Effector memory CD8-positive, alpha-beta T cell (primary cell): ENCODE results near the gene ERAP2.
"Not testable (repeated sequence)": the region's sequence is repeated elsewhere in the genome, so short reads cannot be mapped to it uniquely, and the experiment has no call there.

ENCODE experiments used
- ATAC-seq: fragments of 150-1000 bp; cut with Tn5 transposase; replicated peaks from 2 replicates; pipeline ENCODE4 v1.10.0; 2021; ENCODE audit warnings: mild to moderate bottlenecking, moderate library complexity
- DNase-seq, 3 experiments: peaks; one replicate each; pipeline ENCODE4 v3.0.0; 2021
- H3K27ac Mint-ChIP-seq, 2 donors: one replicate each; pipeline ENCODE4 v1.8.0; 2022; ENCODE audit warnings: mild to moderate bottlenecking in 2 of 2, mixed read lengths in 2 of 2, moderate library complexity in 2 of 2
- H3K27me3 Mint-ChIP-seq, 2 donors: one replicate each; pipeline ENCODE4 v1.8.0; 2022; ENCODE audit warnings: mixed read lengths in 2 of 2
- H3K36me3 Mint-ChIP-seq: one replicate; pipeline ENCODE4 v1.8.0; 2022; ENCODE audit warnings: mild to moderate bottlenecking, moderate library complexity, mixed read lengths; ENCODE audit not compliant: insufficient read depth
- H3K4me1 Mint-ChIP-seq, 2 donors: one replicate each; pipeline ENCODE4 v1.8.0; 2022; ENCODE audit warnings: low read depth in 2 of 2, mixed read lengths in 2 of 2
- H3K4me3 Mint-ChIP-seq, 2 donors: one replicate each; pipeline ENCODE4 v1.8.0; 2022; ENCODE audit warnings: mild to moderate bottlenecking in 2 of 2, mixed read lengths in 2 of 2, moderate library complexity in 2 of 2
- H3K9me3 Mint-ChIP-seq, 2 donors: one replicate each; pipeline ENCODE4 v1.8.0; 2022; ENCODE audit warnings: mixed read lengths in 2 of 2
- total RNA-seq, 9 experiments: gene quantifications; one replicate each; lab custom pipeline; 2026; lab: John Stamatoyannopoulos, UW

The ERAP2 gene, protein sequence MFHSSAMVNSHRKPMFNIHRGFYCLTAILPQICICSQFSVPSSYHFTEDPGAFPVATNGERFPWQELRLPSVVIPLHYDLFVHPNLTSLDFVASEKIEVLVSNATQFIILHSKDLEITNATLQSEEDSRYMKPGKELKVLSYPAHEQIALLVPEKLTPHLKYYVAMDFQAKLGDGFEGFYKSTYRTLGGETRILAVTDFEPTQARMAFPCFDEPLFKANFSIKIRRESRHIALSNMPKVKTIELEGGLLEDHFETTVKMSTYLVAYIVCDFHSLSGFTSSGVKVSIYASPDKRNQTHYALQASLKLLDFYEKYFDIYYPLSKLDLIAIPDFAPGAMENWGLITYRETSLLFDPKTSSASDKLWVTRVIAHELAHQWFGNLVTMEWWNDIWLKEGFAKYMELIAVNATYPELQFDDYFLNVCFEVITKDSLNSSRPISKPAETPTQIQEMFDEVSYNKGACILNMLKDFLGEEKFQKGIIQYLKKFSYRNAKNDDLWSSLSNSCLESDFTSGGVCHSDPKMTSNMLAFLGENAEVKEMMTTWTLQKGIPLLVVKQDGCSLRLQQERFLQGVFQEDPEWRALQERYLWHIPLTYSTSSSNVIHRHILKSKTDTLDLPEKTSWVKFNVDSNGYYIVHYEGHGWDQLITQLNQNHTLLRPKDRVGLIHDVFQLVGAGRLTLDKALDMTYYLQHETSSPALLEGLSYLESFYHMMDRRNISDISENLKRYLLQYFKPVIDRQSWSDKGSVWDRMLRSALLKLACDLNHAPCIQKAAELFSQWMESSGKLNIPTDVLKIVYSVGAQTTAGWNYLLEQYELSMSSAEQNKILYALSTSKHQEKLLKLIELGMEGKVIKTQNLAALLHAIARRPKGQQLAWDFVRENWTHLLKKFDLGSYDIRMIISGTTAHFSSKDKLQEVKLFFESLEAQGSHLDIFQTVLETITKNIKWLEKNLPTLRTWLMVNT
- 28.2 to 351 (median 124) reads per million in 9 experiments for total RNA-seq

- H3K4me1 Mint-ChIP-seq, result peaks cover 33% of the 10 kb centered on the region in 2 donors
- no peaks in the 10 kb centered on the region for H3K9me3 Mint-ChIP-seq
- H3K4me3 Mint-ChIP-seq, result peak within 1 kb of the TSS; percentile 84 to 93
- DNase-seq (no peak), ATAC-seq (peak; percentile 82)
- no peaks in the 10 kb centered on the region for H3K27me3 Mint-ChIP-seq
- H3K36me3 Mint-ChIP-seq, result peaks cover 9% of the 10 kb centered on the region
- H3K27ac Mint-ChIP-seq, result peak within 1 kb of the TSS; percentile 91 to 94
Observed at GRCh38 chr5:96876292-96876850, at the start of gene ERAP2. Gene ERAP2, plus strand, starts transcription at chr5:96876500. Its CDS starts 3,186 bp downstream, at chr5:96879686.

DNA sequence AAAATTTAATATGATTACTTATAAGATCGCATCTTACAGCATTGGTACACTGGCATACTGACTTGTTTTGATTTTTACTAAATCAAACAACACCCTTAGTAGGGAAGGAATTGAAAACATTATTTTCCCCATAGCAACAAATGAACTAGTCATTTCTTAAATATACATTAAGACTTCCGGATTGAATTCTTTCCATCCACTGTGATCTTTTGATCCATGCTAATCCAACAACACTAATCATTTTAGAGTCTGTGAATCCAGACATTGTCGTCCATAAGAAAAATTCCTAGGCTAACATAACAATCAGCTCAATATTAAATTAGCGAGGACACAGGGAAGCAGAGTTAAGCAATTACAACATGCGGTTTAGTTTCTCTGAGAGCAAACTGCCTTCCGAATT is 47.0 kb upstream of the ERAP2 start:
- Mint-ChIP-seq H3K4me1 (peaks cover 0 to 7% of the 10 kb centered on the region in 2 donors), H3K27me3 (peaks cover 0 to 5% of the 10 kb centered on the region in 2 donors), H3K9me3 (no peaks in the 10 kb centered on the region), H3K4me3 (no peak overlapping the region), H3K36me3 (no peaks in the 10 kb centered on the region), H3K27ac (no peak overlapping the region)
- DNase-seq, result no peak
- no peak for ATAC-seq

- DNase-seq (no peak), ATAC-seq (no peak)
- Mint-ChIP-seq H3K36me3 (no peaks in the 10 kb centered on the region), H3K4me3 (no peak overlapping the region), H3K27ac (no peak overlapping the region), H3K9me3 (no peaks in the 10 kb centered on the region), H3K27me3 (no peaks in the 10 kb centered on the region), H3K4me1 (peaks cover 0 to 4% of the 10 kb centered on the region in 2 donors)
Observed at GRCh38 chr5:96834016-96834415, 42.3 kb upstream of the ERAP2 start.

GRCh38 chr5:96835791-96836191 is 40.5 kb upstream of the ERAP2 start:
- Mint-ChIP-seq H3K27me3 (no peaks in the 10 kb centered on the region), H3K4me1 (peaks cover 0 to 3% of the 10 kb centered on the region in 2 donors), H3K9me3 (no peaks in the 10 kb centered on the region), H3K36me3 (no peaks in the 10 kb centered on the region), H3K27ac (no peak overlapping the region), H3K4me3 (no peak overlapping the region)
- DNase-seq (no peak), ATAC-seq (no peak)

DNA sequence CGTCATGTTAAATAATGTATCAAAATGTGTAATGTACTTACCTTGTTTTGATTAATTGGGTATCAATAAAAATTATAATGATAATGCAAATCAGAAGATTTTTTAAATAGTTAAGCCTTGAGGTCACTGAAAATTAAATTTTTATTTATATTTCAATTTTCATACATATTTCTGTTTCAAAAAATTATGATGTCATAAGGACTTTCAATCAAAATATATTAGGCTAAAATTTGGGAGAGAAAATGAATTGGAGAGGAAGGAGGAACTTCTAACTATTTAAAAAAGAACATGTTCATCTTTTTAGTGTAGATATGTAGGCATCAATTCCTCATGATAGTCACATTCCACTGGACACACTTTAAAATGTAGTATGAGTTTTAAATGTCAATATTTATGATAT is 39.5 kb upstream of the ERAP2 start:
- Mint-ChIP-seq H3K9me3 (no peaks in the 10 kb centered on the region), H3K36me3 (no peaks in the 10 kb centered on the region)

DNA sequence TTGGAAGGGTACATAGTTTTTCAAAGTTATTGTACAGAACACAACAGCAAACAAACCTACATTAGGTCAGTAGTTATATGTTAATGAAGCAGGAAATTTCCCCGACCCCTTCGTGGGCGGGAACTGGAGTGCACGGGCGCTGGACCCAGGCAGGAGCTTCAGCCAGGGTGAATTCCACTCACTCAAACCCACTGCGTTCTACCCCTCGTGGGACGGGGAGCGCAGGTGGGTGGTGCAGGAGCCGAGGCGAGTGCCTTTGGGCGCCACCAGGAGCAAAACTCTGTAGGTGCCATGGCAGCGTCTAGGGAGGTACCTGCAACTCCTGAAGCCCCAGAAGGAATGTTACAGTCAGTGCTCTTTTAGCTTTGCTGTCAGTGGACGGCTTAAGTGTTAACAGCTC is 39.0 kb upstream of the ERAP2 start:
- ATAC-seq (no peak), DNase-seq (no peak)
- Mint-ChIP-seq H3K36me3 (no peaks in the 10 kb centered on the region), H3K27ac (no peak overlapping the region), H3K9me3 (no peaks in the 10 kb centered on the region), H3K4me1 (no peaks in the 10 kb centered on the region), H3K4me3 (no peak overlapping the region), H3K27me3 (no peaks in the 10 kb centered on the region)

More for the DNA sequence above, 39.5 kb upstream of the ERAP2 start:
- Mint-ChIP-seq H3K27ac (no peak overlapping the region), H3K4me1 (no peaks in the 10 kb centered on the region), H3K4me3 (no peak overlapping the region), H3K27me3 (no peaks in the 10 kb centered on the region)
- DNase-seq, result no peak
- no peak for ATAC-seq

GRCh38 chr5:96838201-96839070 is 37.9 kb upstream of the ERAP2 start:
- ATAC-seq, result no peak
- H3K4me1 Mint-ChIP-seq, result peaks cover 0 to 4% of the 10 kb centered on the region in 2 donors
- H3K27me3 Mint-ChIP-seq, result no peaks in the 10 kb centered on the region

GRCh38 chr5:96839071-96839592 is 37.2 kb upstream of the ERAP2 start:
- no peaks in the 10 kb centered on the region for H3K36me3 Mint-ChIP-seq
- no peak for ATAC-seq
- H3K9me3 Mint-ChIP-seq, result no peaks in the 10 kb centered on the region
- DNase-seq, result no peak
- H3K4me1 Mint-ChIP-seq, result peaks cover 0 to 4% of the 10 kb centered on the region in 2 donors
- no peak overlapping the region for H3K4me3 Mint-ChIP-seq
- no peak overlapping the region for H3K27ac Mint-ChIP-seq
- H3K27me3 Mint-ChIP-seq, result no peaks in the 10 kb centered on the region

More at GRCh38 chr5:96838201-96839070, 37.9 kb upstream of the ERAP2 start:
- H3K4me3 Mint-ChIP-seq, result no peak overlapping the region
- peak overlapping the region in 1 of 2 donors; percentile 38 for H3K27ac Mint-ChIP-seq
- no peaks in the 10 kb centered on the region for H3K36me3 Mint-ChIP-seq
- no peaks in the 10 kb centered on the region for H3K9me3 Mint-ChIP-seq
- no peak for DNase-seq

DNA sequence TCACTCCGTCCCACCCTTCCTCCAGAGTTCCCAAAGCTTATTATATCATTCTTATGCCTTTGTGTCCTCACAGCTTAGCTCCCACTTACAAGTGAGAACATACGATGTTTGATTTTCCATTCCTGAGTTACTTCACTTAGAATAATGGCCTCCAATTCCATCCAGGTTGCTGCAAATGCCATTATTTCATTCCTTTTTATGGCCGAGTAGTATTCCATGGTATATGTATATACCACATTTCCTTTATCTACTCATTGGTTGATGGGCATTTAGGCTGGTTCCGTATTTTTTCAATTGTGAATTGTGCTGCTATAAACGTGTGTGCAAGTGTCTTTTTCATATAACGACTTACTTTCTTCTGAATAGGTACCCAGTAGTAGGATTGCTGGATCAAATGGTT is 34.4 kb upstream of the ERAP2 start:
- not testable (repeated sequence) for DNase-seq, ATAC-seq, H3K36me3 Mint-ChIP-seq, H3K4me3 Mint-ChIP-seq, H3K27me3 Mint-ChIP-seq, H3K27ac Mint-ChIP-seq, H3K4me1 Mint-ChIP-seq, H3K9me3 Mint-ChIP-seq

DNA sequence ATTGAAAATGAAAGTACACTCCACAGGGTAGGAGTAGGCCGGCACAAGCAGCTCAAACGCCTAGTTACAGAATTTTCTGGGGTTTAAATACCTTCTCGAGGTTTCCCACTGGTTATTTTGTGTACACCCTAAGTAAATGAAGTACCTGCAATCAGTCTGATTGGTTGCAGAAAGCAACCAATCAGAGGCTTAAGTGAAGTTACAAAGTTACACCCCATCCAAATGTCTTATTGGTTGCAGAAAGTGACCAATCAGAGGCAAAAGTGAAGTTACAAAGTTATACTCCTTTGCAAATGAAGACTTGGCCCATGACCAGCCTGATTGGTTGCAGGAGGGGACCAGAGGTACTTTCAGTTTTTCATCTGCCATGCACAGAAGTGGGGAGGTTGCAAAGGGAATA is 33.2 kb upstream of the ERAP2 start:
- H3K4me3 Mint-ChIP-seq, result no peak overlapping the region
- H3K36me3 Mint-ChIP-seq, result no peaks in the 10 kb centered on the region
- no peaks in the 10 kb centered on the region for H3K9me3 Mint-ChIP-seq
- no peak overlapping the region for H3K27ac Mint-ChIP-seq
- H3K4me1 Mint-ChIP-seq, result peaks cover 0 to 4% of the 10 kb centered on the region in 2 donors
- H3K27me3 Mint-ChIP-seq, result peaks cover 0 to 11% of the 10 kb centered on the region in 2 donors
- no peak for ATAC-seq
- no peak for DNase-seq

- Mint-ChIP-seq H3K4me1 (peaks cover 0 to 4% of the 10 kb centered on the region in 2 donors), H3K9me3 (no peaks in the 10 kb centered on the region), H3K27ac (no peak overlapping the region), H3K27me3 (peaks cover 7 to 12% of the 10 kb centered on the region in 2 donors), H3K4me3 (no peak overlapping the region), H3K36me3 (no peaks in the 10 kb centered on the region)
- no peak for ATAC-seq
- no peak for DNase-seq
Observed at GRCh38 chr5:96844481-96844990, 31.8 kb upstream of the ERAP2 start.

- peaks cover 11 to 12% of the 10 kb centered on the region in 2 donors for H3K27me3 Mint-ChIP-seq
- DNase-seq (no peak), ATAC-seq (no peak)
- no peaks in the 10 kb centered on the region for H3K9me3 Mint-ChIP-seq
- H3K27ac Mint-ChIP-seq, result no peak overlapping the region
- no peak overlapping the region for H3K4me3 Mint-ChIP-seq
- no peaks in the 10 kb centered on the region for H3K36me3 Mint-ChIP-seq
- no peaks in the 10 kb centered on the region for H3K4me1 Mint-ChIP-seq
Observed at GRCh38 chr5:96851312-96852062, 24.8 kb upstream of the ERAP2 start.
